OCI-M2 (cell line): Measurements from ENCODE around the gene ARHGEF1.

ENCODE experiments used
- DNase-seq: peaks from one replicate; lab custom pipeline; 2025; ENCODE audit not compliant: unreplicated experiment; lab: John Stamatoyannopoulos, UW

ARHGEF1 gene

DNA sequence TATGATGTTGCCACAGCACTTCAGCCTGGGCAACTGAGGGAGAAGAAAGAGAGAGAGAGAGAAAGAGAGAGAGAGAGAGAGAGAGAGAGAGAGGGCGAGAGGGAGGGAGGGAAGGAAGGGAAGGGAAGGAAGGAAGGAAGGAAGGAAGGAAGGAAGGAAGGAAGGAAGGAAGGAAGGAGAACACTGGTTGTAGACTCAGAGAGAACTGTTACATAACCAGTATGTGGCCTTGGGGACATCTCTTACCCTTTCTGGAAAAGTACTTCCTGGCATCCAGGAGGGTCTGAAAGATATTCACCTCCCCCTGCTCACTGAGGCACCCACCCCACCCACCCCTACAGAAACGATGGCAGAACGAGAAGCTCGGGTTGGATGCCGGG is 2.7 kb upstream of the ARHGEF1 start:
- no peak for DNase-seq

DNA sequence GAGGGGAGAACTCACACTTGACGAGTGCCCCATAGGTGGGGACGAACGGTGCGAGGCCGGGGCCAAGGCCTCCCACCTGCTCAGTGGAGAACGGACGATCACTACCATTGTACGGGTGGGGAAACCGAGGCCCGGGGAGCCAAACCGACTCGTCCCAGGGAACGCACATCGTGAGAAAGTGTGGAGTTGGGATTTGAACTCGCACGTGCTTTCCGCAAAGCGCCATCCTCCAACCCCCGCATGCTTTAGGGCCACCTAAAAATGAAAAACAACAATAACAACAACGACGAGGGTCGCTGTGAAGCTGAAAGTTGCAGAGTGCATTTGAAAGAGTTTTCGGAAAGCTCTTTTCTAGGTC is 458 bp downstream of the ARHGEF1 start:
- DNase-seq: no peak

- peak; percentile 65 for DNase-seq
Observed at GRCh38 chr19:41883821-41884733, 1.1 kb downstream of the ARHGEF1 start.

- DNase-seq: no peak
Observed at GRCh38 chr19:41886761-41887710, 4.1 kb downstream of the ARHGEF1 start.

- no peak for DNase-seq
Observed at GRCh38 chr19:41887711-41888382, 4.9 kb downstream of the ARHGEF1 start.

DNA sequence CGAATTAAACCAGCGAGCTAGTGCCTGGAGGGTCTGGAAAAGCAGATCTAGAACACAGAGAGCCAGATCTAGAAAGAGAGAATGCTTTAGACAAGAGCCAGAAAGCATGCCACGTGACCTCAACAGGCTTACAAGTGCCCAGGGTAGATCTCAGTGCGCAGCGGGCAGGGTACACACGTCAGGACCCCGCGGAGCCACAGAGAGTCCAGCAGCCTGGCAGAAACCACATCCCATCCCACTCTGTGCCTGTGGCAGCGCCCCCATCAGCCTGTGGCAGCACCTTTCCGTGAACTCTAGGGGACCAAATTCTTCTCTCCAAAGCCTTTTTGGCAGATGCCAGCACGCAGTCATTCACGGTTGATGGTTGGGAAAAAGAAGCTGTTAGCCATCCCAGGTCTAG is 5.9 kb downstream of the ARHGEF1 start:
- no peak for DNase-seq

GRCh38 chr19:41889896-41890295 is 6.9 kb downstream of the ARHGEF1 start:
- no peak for DNase-seq

DNA sequence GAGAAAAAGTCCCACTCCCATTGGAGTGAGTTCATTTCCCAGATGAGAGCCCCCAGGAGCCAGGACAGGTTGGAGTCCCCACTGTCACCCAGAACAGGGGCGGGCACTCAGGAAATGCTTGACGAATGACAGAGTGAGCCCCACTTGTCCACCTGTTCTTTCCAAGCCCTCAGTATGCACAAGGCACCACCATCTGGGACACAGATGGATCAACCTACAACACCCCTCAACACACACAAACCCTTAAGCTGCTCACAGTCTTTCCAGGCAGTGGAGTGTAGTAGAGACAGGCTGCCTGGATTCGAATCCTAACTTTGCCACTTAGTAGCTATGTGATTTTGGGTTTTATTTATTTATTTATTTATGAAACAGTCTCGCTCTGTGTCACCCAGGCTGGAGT is 8.0 kb downstream of the ARHGEF1 start:
- DNase-seq: no peak

- no peak for DNase-seq
Observed at GRCh38 chr19:41892173-41892902, 9.4 kb downstream of the ARHGEF1 start.

GRCh38 chr19:41893899-41894298 is 10.9 kb downstream of the ARHGEF1 start:
- no peak for DNase-seq

DNA sequence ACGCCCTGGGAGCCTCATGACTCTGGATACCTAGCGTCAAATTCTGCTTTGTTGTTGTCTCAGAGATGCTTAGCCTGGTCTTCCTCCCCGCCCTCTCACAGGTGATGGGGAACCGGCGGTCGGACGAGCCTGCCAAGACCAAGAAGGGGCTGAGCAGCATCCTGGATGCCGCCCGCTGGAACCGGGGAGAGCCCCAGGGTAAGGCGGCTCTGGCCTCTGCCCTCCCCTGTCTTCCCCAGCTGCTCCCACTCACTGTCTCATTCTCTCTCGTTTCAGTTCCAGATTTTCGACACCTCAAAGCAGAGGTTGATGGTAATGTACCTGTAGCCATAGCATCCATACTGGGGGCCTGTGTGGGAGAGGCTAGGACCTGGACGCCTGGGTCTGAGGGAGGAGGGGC is 11.4 kb downstream of the ARHGEF1 start:
- DNase-seq: no peak

- no peak for DNase-seq
Observed at GRCh38 chr19:41895745-41896580, 13.0 kb downstream of the ARHGEF1 start.

- no peak for DNase-seq
Observed at GRCh38 chr19:41896581-41896942, 13.6 kb downstream of the ARHGEF1 start.

DNA sequence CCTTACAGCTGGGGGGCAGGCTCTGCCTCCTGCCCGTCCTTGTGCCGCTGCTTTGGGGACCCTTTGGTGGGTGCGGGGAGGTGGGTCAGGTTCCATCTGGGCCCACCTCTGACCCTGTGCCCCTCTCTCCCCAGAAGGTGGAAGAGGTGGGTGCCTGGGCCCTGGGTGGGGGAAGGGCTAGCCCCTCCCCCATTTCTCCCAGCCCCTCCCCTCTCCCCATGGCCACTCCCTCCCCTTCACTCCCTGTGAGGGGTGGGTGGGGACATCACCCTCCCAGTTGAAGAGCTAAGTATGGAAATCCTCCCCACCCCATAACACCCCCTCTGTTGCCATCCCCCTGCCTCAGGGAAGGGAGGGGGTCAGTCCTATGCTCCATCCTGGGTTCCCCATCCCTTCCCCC is 14.2 kb downstream of the ARHGEF1 start:
- no peak for DNase-seq

- no peak for DNase-seq
Observed at GRCh38 chr19:41897820-41898219, 14.8 kb downstream of the ARHGEF1 start.

DNA sequence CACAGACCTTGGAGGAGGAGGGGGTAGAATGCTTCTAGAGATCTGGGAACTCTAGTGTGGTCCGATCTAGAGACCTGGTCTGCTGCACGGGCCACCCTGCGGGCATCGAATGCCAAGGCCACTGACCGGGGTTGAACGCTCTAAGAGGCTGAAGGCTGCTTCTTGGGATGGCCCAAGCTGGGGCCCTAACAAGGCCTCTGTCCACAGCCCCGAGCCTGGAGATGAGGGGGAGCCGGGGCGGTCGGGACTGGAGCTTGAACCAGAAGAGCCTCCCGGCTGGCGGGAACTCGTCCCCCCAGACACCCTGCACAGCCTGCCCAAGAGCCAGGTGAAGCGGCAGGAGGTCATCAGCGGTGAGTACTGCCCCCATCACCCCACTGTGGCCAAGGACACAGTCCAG is 15.3 kb downstream of the ARHGEF1 start:
- no peak for DNase-seq

DNA sequence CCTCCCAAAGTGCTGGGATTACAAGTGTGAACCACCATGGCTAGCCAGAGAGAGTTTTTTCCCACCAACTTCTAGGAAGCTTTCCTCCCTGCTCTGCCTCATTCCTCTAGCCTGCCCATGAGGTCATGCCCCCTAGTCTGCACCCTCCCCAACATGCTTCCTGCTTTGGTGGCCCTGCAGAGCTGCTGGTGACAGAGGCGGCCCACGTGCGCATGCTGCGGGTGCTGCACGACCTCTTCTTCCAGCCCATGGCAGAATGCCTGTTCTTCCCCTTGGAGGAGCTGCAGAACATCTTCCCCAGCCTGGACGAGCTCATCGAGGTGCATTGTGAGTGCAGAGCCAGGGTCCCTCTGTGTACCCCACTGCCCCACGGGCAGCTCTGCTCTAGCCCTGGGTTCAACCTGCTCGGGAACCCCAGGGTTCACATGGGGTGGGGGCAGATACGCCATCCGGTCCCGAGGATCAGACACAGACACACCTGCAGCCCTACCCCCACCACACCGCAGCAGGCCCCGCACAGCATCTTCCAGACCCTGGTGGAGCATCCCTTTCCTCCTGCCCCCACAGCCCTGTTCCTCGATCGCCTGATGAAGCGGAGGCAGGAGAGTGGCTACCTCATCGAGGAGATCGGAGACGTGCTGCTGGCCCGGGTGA is 18.9 kb downstream of the ARHGEF1 start:
- no peak for DNase-seq

GRCh38 chr19:41902594-41902993 is 19.6 kb downstream of the ARHGEF1 start:
- no peak for DNase-seq

DNA sequence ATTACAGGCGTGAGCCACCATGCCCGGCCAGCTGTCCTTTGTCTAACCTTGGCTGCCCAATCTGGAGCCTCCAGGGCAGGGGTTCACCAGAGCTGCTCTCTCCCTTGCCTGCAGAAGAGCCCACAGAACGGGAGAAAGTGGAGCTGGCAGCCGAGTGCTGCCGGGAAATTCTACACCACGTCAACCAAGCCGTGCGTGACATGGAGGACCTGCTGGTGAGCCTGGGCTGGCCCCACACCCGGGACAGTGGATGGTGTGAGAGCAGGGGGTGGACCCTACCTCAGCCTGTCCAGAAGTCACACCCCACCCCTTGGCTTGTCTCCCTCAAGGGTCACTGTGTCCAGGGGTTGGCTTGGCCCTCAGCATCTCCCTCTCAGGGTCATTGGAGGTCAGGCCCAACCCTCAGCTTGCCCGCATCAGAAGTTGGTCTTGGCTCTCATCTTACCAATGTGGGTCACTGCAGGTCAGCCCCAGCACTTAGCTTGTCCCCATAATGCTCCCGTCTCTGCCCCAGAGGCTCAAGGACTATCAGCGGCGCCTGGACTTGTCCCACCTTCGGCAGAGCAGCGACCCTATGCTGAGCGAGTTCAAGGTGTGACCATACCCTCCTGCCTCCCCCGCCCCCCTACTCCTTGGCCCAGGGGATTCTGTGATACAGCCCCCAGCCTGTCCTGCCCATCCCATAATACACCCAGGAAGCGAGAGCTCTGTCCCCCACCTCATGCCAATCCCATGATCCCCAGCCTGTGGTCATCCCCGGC is 20.4 kb downstream of the ARHGEF1 start:
- DNase-seq: no peak
